HUDEP-2 (cell line): ENCODE results near the gene TNPO2.
A peak's percentile ranks its signal among the peaks of the same experiment; 100 is the strongest.

ENCODE experiments used
- DNase-seq, 76 experiments: peaks; one replicate each; lab custom pipeline; 2025; ENCODE audit not compliant: unreplicated experiment in 76 of 76; lab: John Stamatoyannopoulos, UW

Gene TNPO2

GRCh38 chr19:12657966-12658365 lies 65.8 kb downstream of the TNPO2 start:
- no peak for DNase-seq

GRCh38 chr19:12656899-12657571 lies 66.7 kb downstream of the TNPO2 start:
- peak in 5 of 76 experiments; percentile 13 to 21 (median 17) for DNase-seq

- no peak for DNase-seq
Observed at GRCh38 chr19:12655546-12655945, 68.2 kb downstream of the TNPO2 start.

DNA sequence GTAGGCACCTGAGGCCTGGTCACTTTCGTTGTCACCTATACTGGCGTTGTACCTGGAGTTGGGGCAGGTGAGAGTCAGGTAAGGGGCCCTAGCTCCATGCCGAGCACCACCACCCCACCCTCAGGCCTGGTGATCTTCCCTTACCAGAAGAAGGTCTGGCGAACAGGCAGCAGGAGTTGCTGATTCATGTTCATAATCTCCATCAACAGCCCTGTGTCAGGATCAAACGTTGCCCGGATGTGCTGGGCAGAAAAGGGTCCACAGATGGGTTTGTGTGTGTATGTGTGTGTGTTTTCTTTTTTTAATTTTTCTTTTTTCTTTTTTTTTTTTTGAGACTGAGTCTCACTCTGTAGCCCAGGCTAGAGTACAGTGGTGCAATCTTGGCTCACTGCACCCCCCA lies 71.5 kb downstream of the TNPO2 start:
- DNase-seq = no peak

DNA sequence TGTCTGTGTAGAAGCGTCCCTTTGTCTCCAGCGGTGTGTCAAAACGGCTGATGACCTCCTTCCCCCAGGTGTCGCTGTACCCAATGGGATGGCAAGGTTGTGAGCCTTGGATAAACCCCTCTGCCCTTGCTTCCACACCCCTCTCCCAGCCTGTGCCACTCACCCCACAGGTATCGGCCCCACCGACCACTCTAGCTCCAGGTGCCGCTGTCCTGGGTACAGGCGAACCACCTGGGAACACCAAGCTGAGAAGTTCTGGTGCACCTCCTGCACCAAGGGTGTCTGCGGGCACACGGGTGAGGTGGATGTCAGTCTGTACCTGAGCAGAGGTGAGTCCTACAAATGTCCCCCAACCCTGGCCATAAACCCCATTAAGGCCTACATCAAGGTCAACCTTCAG lies 73.8 kb downstream of the TNPO2 start:
- DNase-seq = no peak
